Left ventricle myocardium superior (tissue), 1 donor: ENCODE results near the gene STARD10. TPM values are rescaled to one million over a fixed set of nuclear protein-coding genes. Genes with fewer than 3 reads are reported as not detected.
"Not testable (repeated sequence)": the region's sequence is repeated elsewhere in the genome, so short reads cannot be mapped to it uniquely, and the experiment has no call there.

Source experiments
- ATAC-seq: fragments of 200-7000 bp; cut with Tn5 transposase; one replicate; pipeline ENCODE4 v1.9.1; 2020; ENCODE audit warnings: mild to moderate bottlenecking, moderate library complexity
- DNase-seq: peaks from one replicate; pipeline ENCODE4 v3.0.0-alpha.2; 2020
- intact Hi-C: fragments of 100-400 bp; cut with micrococcal nuclease; formaldehyde crosslinking; loops from one replicate; pipeline ENCODE4 v1.11.0; 2022
- total RNA-seq: library from RNA; stranded (reverse); fragmentation: NEBNext Ultra II Directional; extraction: Animal tissue kit (Norgen Biotek cat#: 25700); gene quantifications from one replicate; pipeline ENCODE4 v1.2.1, GENCODE V29; 2021
- donor health status: DM: no; HTN: yes; CAD: no; lungs with severe emphysema.

The STARD10 gene
- total RNA-seq, 1 donor from 2014 or later = 102 TPM

- no peak for DNase-seq
- intact Hi-C loops = no loop called here
- no peak for ATAC-seq
Observed at GRCh38 chr11:72828081-72828567, 34.3 kb upstream of the STARD10 start.

GRCh38 chr11:72827656-72828055 is 33.8 kb upstream of the STARD10 start:
- intact Hi-C loops, ATAC-seq: not testable (repeated sequence)

GRCh38 chr11:72826942-72827480 is 33.2 kb upstream of the STARD10 start:
- ATAC-seq = no peak
- intact Hi-C loops = no loop called here

More at GRCh38 chr11:72827656-72828055, 33.8 kb upstream of the STARD10 start:
- not testable (repeated sequence) for DNase-seq

GRCh38 chr11:72826191-72826941 is 32.5 kb upstream of the STARD10 start:
- intact Hi-C loops = no loop called here
- no peak for ATAC-seq
- DNase-seq = no peak

More at GRCh38 chr11:72826942-72827480, 33.2 kb upstream of the STARD10 start:
- DNase-seq = no peak

GRCh38 chr11:72825661-72826060 is 31.8 kb upstream of the STARD10 start:
- intact Hi-C loops = no loop called here
- DNase-seq = no peak

GRCh38 chr11:72824811-72825505 is 31.1 kb upstream of the STARD10 start:
- DNase-seq (no peak), ATAC-seq (no peak)
- intact Hi-C loops = no loop called here

More at GRCh38 chr11:72825661-72826060, 31.8 kb upstream of the STARD10 start:
- no peak for ATAC-seq

- intact Hi-C loops = no loop called here
- no peak for ATAC-seq
- no peak for DNase-seq
Observed at GRCh38 chr11:72824020-72824419, 30.2 kb upstream of the STARD10 start.

- DNase-seq (no peak), ATAC-seq (no peak)
- intact Hi-C loops = no loop called here
Observed at GRCh38 chr11:72823105-72823804, 29.4 kb upstream of the STARD10 start.

GRCh38 chr11:72821920-72822799 is 28.3 kb upstream of the STARD10 start:
- DNase-seq = peak; percentile 94
- peak; percentile 84 for ATAC-seq
- intact Hi-C loops = no loop called here

GRCh38 chr11:72821221-72821919 is 27.5 kb upstream of the STARD10 start:
- ATAC-seq (peak; percentile 4), DNase-seq (no peak)
- intact Hi-C loops = no loop called here

GRCh38 chr11:72820439-72821139 is 26.7 kb upstream of the STARD10 start:
- intact Hi-C loops = no loop called here
- DNase-seq (no peak), ATAC-seq (no peak)

- ATAC-seq (no peak), DNase-seq (no peak)
- intact Hi-C loops = no loop called here
Observed at GRCh38 chr11:72818971-72819370, 25.1 kb upstream of the STARD10 start.

GRCh38 chr11:72817966-72818365 is 24.1 kb upstream of the STARD10 start:
- DNase-seq = no peak
- intact Hi-C loops = no loop called here
- ATAC-seq = no peak

- intact Hi-C loops = no loop called here
- ATAC-seq (no peak), DNase-seq (no peak)
Observed at GRCh38 chr11:72816404-72816990, 22.6 kb upstream of the STARD10 start.

- intact Hi-C loops = no loop called here
- DNase-seq (no peak), ATAC-seq (no peak)
Observed at GRCh38 chr11:72815110-72815618, 21.3 kb upstream of the STARD10 start.

GRCh38 chr11:72814286-72815109 is 20.7 kb upstream of the STARD10 start, which contains the start of gene ATG16L2:
Gene ATG16L2, plus strand, starts transcription at chr11:72814411. Its CDS starts 35 bp downstream, at chr11:72814446.
- DNase-seq = peak; percentile 93
- ATAC-seq = peak; percentile 95
- intact Hi-C loops = no loop called here
